NCI-H128 (cell line): ENCODE data around the gene CREBZF.
A peak's percentile ranks its signal among the peaks of the same experiment; 100 is the strongest.
"Not testable (repeated sequence)": the region's sequence is repeated elsewhere in the genome, so short reads cannot be mapped to it uniquely, and the experiment has no call there.

Experiments used
- DNase-seq: peaks from one replicate; lab custom pipeline; 2025; ENCODE audit not compliant: unreplicated experiment; lab: John Stamatoyannopoulos, UW

CREBZF gene

GRCh38 chr11:85627998-85628770 is 36.7 kb downstream of the CREBZF start, which contains the start of gene TMEM126B:
TSS of gene TMEM126B (plus strand) at chr11:85628593. CDS start at chr11:85628608, 15 bp downstream.
- DNase-seq: peak; percentile 98

- DNase-seq: no peak
These were observed 37.5 kb downstream of the CREBZF start, which contains the start of gene DLG2 for GRCh38 chr11:85627332-85627997. TSS of gene DLG2 (minus strand) at chr11:85627344.

GRCh38 chr11:85626496-85626895 is 38.4 kb downstream of the CREBZF start:
- DNase-seq: peak; percentile 9

- DNase-seq: no peak
These were observed 44.7 kb downstream of the CREBZF start for GRCh38 chr11:85620256-85620655.

GRCh38 chr11:85619499-85619898 is 45.4 kb downstream of the CREBZF start:
- no peak for DNase-seq

GRCh38 chr11:85611643-85612042 is 53.3 kb downstream of the CREBZF start:
- DNase-seq: not testable (repeated sequence)
